Measurements from ENCODE around the gene SHISA6.
"Not testable (repeated sequence)": the region's sequence is repeated elsewhere in the genome, so short reads cannot be mapped to it uniquely, and the experiment has no call there.

Gene SHISA6

GRCh38 chr17:11303773-11304394, 62.9 kb downstream of the SHISA6 start:
- DNase-seq (ENCODE audit: low read depth): no peak

GRCh38 chr17:11304568-11304967, 63.6 kb downstream of the SHISA6 start:
- no peak for DNase-seq (ENCODE audit: low read depth)

GRCh38 chr17:11305524-11305923, 64.5 kb downstream of the SHISA6 start:
- DNase-seq (ENCODE audit: low read depth): no peak

GRCh38 chr17:11308531-11308930, 67.5 kb downstream of the SHISA6 start:
- DNase-seq (ENCODE audit: low read depth): no peak

- no peak for DNase-seq (ENCODE audit: low read depth)
These were observed 68.0 kb downstream of the SHISA6 start for GRCh38 chr17:11309033-11309432.

GRCh38 chr17:11309850-11310249, 68.8 kb downstream of the SHISA6 start:
- DNase-seq (ENCODE audit: low read depth): no peak

- DNase-seq (ENCODE audit: low read depth): not testable (repeated sequence)
These were observed 75.4 kb downstream of the SHISA6 start for GRCh38 chr17:11316451-11316850.

GRCh38 chr17:11318207-11318606, 77.2 kb downstream of the SHISA6 start:
- DNase-seq (ENCODE audit: low read depth): no peak

GRCh38 chr17:11319894-11320293, 78.9 kb downstream of the SHISA6 start:
- DNase-seq (ENCODE audit: low read depth): no peak

GRCh38 chr17:11324021-11324420, 83.0 kb downstream of the SHISA6 start:
- DNase-seq (ENCODE audit: low read depth): no peak

GRCh38 chr17:11324846-11325420, 83.9 kb downstream of the SHISA6 start:
- DNase-seq (ENCODE audit: low read depth): no peak

GRCh38 chr17:11326492-11326891, 85.5 kb downstream of the SHISA6 start:
- no peak for DNase-seq (ENCODE audit: low read depth)

GRCh38 chr17:11328770-11329169, 87.8 kb downstream of the SHISA6 start:
- DNase-seq (ENCODE audit: low read depth): no peak

- DNase-seq (ENCODE audit: low read depth): no peak
These were observed 89.0 kb downstream of the SHISA6 start for GRCh38 chr17:11330006-11330405.

- no peak for DNase-seq (ENCODE audit: low read depth)
These were observed 89.8 kb downstream of the SHISA6 start for GRCh38 chr17:11330826-11331225.

GRCh38 chr17:11331547-11332513, 90.8 kb downstream of the SHISA6 start:
- DNase-seq (ENCODE audit: low read depth): no peak

- no peak for DNase-seq (ENCODE audit: low read depth)
These were observed 91.7 kb downstream of the SHISA6 start for GRCh38 chr17:11332706-11333105.

- DNase-seq (ENCODE audit: low read depth): no peak
These were observed 93.5 kb downstream of the SHISA6 start for GRCh38 chr17:11334493-11334892.

- DNase-seq (ENCODE audit: low read depth): no peak
These were observed 95.3 kb downstream of the SHISA6 start for GRCh38 chr17:11336290-11336689.

- DNase-seq (ENCODE audit: low read depth): no peak
These were observed 99.8 kb downstream of the SHISA6 start for GRCh38 chr17:11340803-11341202.

- no peak for DNase-seq (ENCODE audit: low read depth)
These were observed 101.1 kb downstream of the SHISA6 start for GRCh38 chr17:11342138-11342537.

- DNase-seq (ENCODE audit: low read depth): no peak
These were observed 108.1 kb downstream of the SHISA6 start for GRCh38 chr17:11349106-11349505.

- DNase-seq (ENCODE audit: low read depth): no peak
These were observed 110.5 kb downstream of the SHISA6 start for GRCh38 chr17:11351479-11351878.
